GM19328 (cell line): ENCODE data around the gene PPM1D.
"Not testable (repeated sequence)": the region's sequence is repeated elsewhere in the genome, so short reads cannot be mapped to it uniquely, and the experiment has no call there.

Source experiments
- ATAC-seq: cut with Tn5 transposase; IDR thresholded peaks from one replicate; pipeline ENCODE4 v1.9.1; 2021; ENCODE audit warnings: mild to moderate bottlenecking, moderate library complexity; ENCODE audit not compliant: unreplicated experiment

PPM1D gene

GRCh38 chr17:60599620-60600489 is at the start of gene PPM1D:
Gene PPM1D, plus strand, starts transcription at chr17:60600193. Its CDS starts 222 bp downstream, at chr17:60600415.
- peak; percentile 89 for ATAC-seq

- not testable (repeated sequence) for ATAC-seq
Observed at GRCh38 chr17:60552255-60552654, 47.7 kb upstream of the PPM1D start.

DNA sequence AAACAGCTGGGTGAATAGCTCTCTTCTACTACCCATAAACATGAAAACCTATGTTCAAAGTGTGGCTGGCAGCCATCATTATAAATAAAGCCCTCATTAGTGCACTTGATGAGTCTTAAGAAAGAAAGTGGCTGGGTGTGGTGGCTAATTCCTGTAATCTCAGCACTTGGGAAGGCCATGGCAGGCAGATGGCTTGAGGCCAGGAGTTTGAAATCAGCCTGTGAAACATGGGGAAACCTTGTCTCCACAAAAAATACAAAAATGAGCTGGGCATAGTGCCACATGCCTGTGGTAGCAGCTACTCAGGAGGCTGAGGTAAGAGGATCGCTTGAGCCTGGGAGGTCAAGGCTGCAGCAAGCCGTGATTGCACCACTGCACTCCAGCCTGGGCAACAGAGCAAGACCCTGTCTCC is 45.6 kb upstream of the PPM1D start:
- ATAC-seq, result no peak

GRCh38 chr17:60555786-60556185 is 44.2 kb upstream of the PPM1D start:
- ATAC-seq, result no peak

- ATAC-seq, result no peak
Observed at GRCh38 chr17:60557805-60558204, 42.2 kb upstream of the PPM1D start.

GRCh38 chr17:60559659-60559994 is 40.4 kb upstream of the PPM1D start:
- no peak for ATAC-seq

GRCh38 chr17:60559995-60560859 is 39.8 kb upstream of the PPM1D start:
- ATAC-seq, result no peak

DNA sequence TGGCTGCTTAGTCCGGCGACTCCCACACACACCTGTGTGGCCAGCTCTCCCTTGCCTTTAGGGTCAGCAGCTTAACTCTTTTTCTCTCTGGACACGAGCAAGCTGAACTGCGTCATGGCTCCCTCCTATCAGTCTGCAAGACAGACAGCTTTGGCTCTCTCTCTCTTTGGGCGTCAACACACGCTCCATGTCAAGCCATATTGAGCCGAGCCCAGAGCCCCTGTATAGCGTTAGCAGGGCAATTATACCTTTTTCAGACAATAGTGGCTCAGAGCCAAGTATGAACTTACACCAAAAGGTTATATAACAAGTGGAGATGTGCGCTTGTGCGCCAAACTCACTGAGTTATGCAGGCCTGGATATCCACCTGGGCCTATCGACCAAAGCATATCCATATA is 39.1 kb upstream of the PPM1D start:
- no peak for ATAC-seq

- no peak for ATAC-seq
Observed at GRCh38 chr17:60562421-60562820, 37.6 kb upstream of the PPM1D start.

GRCh38 chr17:60563743-60564142 is 36.2 kb upstream of the PPM1D start:
- no peak for ATAC-seq

- no peak for ATAC-seq
Observed at GRCh38 chr17:60565233-60565632, 34.8 kb upstream of the PPM1D start.

- no peak for ATAC-seq
Observed at GRCh38 chr17:60573236-60574051, 26.5 kb upstream of the PPM1D start.

GRCh38 chr17:60577147-60577915 is 22.7 kb upstream of the PPM1D start:
- ATAC-seq, result no peak

DNA sequence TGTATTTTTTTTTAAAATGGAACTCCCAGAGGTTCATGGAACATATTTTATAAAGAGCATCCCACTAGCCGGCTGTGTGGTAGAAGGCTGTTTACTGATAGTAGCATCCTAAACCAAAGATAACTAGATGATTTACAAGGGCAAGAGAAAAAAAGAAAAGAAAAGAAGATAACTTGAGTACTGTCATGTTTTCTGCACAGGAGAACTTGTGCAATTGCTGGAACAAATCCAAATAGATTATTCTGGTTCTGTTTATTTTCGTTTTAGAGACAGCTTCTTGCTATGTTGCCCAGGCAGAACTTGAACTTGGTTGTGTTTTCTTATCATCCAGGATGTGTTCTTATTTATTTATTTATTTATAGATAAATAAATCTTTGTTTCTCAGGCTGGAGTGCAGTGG is 20.9 kb upstream of the PPM1D start:
- ATAC-seq, result no peak

GRCh38 chr17:60579551-60579950 is 20.4 kb upstream of the PPM1D start:
- ATAC-seq, result no peak

DNA sequence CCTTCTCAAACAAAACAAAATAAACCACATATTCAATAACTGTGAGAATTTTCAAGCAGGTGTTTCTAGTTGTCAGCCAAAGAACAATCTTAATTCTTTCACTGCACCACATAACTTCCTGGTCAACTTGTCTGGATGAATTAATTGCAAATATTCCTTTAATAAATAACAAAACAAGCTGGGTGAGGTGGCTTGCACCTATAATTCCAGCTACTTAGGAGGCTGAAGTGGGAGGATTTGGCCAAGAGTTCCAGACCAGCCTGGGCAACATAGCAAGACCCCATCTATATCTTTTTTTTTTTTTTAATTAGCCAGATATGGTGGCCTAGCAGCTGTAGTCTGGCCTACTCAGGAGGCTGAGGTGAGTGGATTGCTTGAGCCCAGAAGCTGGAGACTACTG is 17.0 kb upstream of the PPM1D start:
- ATAC-seq, result no peak

DNA sequence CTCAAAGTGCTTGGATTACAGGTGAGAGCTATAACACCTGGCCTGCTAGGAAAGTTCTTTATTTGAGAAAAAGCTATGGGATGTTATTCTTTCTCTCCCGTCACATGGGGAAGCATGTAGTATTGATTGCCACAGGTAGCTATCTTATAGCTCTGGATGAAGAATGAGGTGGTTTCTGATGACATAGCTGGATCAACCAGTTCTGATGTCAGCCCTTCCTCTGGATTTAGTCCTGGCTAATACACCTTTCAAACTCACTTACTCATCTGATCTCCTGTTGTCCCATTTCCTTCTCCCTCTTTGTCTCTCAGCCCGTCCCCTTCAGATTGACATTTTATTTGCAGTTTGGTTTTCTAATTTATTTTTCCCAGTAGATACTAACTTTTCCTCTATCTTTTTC is 14.1 kb upstream of the PPM1D start:
- ATAC-seq, result no peak

DNA sequence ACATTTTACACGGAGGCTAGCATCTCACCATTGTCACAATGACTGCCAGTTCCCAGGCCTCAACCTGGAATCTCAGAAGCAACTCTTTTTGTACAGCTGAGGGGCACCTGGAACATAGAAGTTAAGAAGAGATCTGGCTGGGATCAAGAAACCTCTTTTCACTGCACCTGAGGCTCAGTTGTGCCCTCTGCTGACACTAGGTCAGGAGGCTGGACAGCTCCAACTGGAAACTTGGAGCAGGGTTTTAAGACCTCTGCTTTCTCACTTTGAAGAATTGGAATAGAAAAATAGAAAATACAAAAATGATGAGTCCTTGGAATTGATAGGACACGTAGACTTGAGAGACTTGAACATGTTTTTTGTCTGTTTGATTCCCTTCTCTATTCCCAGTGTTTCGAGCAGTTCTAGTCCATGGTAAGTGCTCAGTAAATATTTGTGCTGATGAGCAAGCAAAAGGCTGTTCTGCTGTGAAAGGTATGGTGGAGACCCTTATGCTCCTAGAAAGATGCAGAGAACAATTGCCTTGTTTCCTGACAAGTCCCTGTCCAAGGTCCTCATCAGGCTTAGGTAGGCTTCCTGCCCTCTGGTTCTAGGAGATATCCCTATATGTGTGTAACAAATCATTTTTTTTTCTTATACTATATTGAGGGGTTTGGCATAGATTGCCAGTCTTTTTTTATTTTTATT is 13.6 kb upstream of the PPM1D start:
- ATAC-seq, result no peak

- no peak for ATAC-seq
Observed at GRCh38 chr17:60590070-60590469, 9.9 kb upstream of the PPM1D start.

DNA sequence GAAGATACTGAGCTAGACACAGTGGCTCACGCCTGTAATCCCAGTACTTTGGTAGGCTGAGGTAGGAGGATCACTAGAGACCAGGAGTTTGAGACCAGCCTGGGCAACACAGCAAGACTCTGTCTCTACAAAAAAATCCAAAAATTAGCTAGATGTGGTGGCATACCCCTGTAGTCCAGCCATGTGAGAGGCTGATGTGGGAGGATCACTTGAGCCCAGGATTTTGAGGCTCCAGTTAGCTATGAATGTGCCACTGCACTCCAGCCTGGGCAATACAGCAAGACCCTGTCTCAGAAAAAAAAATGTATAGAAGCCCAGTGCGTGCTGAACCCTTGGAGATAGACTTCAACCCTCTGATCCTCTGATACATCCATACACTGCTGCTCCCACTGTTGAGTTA is 7.2 kb upstream of the PPM1D start:
- no peak for ATAC-seq
